NCI-H748 treated with DMSO at 0.1 percent for 48 hours (cell line): ENCODE measurements around the gene USP34.

Experiments
- DNase-seq: peaks from one replicate; lab custom pipeline; 2025; lab: John Stamatoyannopoulos, UW

USP34 gene

GRCh38 chr2:61295981-61296380, 174.9 kb downstream of the USP34 start:
- no peak for DNase-seq

- no peak for DNase-seq
These were observed 178.9 kb downstream of the USP34 start for GRCh38 chr2:61291851-61292575.

GRCh38 chr2:61288070-61288841, 182.6 kb downstream of the USP34 start:
- no peak for DNase-seq

- no peak for DNase-seq
These were observed 183.6 kb downstream of the USP34 start for GRCh38 chr2:61287254-61287653.

- no peak for DNase-seq
These were observed 187.3 kb downstream of the USP34 start for GRCh38 chr2:61283443-61284160.

GRCh38 chr2:61282104-61282590, 188.7 kb downstream of the USP34 start:
- no peak for DNase-seq

- no peak for DNase-seq
These were observed 189.6 kb downstream of the USP34 start for GRCh38 chr2:61281321-61281720.

GRCh38 chr2:61277756-61278155, 193.1 kb downstream of the USP34 start:
- no peak for DNase-seq

- DNase-seq: no peak
These were observed 195.2 kb downstream of the USP34 start for GRCh38 chr2:61275575-61276184.

- no peak for DNase-seq
These were observed 198.3 kb downstream of the USP34 start for GRCh38 chr2:61272421-61273070.

GRCh38 chr2:61268249-61268648, 202.6 kb downstream of the USP34 start:
- no peak for DNase-seq

- no peak for DNase-seq
These were observed 204.0 kb downstream of the USP34 start for GRCh38 chr2:61266632-61267505.

- no peak for DNase-seq
These were observed 207.1 kb downstream of the USP34 start for GRCh38 chr2:61263830-61264229.

GRCh38 chr2:61262699-61263098, 208.2 kb downstream of the USP34 start:
- DNase-seq: no peak

- DNase-seq: no peak
These were observed 213.4 kb downstream of the USP34 start for GRCh38 chr2:61257446-61257845.

GRCh38 chr2:61255580-61256437, 215.1 kb downstream of the USP34 start:
- no peak for DNase-seq

- no peak for DNase-seq
These were observed 216.4 kb downstream of the USP34 start for GRCh38 chr2:61254536-61254935.

GRCh38 chr2:61253136-61253535, 217.8 kb downstream of the USP34 start:
- DNase-seq: no peak

GRCh38 chr2:61252031-61252430, 218.9 kb downstream of the USP34 start:
- no peak for DNase-seq
